Transverse colon (tissue), 4 donors: ENCODE measurements around the gene SLC26A8.
"Not testable (repeated sequence)": the region's sequence is repeated elsewhere in the genome, so short reads cannot be mapped to it uniquely, and the experiment has no call there.

ENCODE experiments used
- EP300 ChIP-seq: sonication (generic); formaldehyde crosslinking; IDR thresholded peaks from one replicate; pipeline ENCODE4 v1.6.1; 2017; ENCODE audit warnings: antibody characterized with exemption, low read depth
- POLR2AphosphoS5 ChIP-seq, 3 donors: sonication (generic); formaldehyde crosslinking; IDR thresholded peaks; one replicate each; pipeline ENCODE4 v1.6.1; 2016; ENCODE audit warnings: antibody characterized with exemption in 3 of 3
- TF ChIP-seq, protein P1 (sequence below), 5 experiments: fragments of 200-600 bp in 3 of 5; fragments of 450-650 bp in 2 of 5; sonication (generic) in 3 of 5; IDR thresholded peaks; 1 replicate in 2 of 5; 2 replicates in 3 of 5; pipeline ENCODE4 v1.5.1; 2016 to 2017; ENCODE audit warnings: antibody characterized with exemption in 5 of 5, inconsistent platforms in 3 of 5, mild to moderate bottlenecking in 2 of 5, moderate library complexity in 1 of 5

DNA sequence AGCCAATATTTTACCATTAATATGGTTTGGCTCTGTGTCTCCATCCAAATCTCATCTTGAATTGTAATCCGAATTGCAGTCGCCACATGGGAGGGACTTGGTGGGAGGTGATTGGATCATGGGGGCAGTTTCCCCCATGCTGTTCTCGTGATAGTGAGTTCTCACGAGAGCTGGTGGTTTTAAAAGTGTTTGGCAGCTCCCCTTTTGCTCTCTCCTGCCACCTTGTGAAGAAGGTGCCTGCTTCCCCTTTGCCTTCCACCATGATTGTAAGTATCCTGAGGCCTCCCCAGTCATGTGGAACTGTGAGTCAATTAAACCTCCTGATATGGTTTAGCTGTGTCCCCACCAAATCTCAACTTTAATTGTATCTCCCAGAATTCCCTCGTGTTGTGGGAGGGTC, 85.2 kb downstream of the SLC26A8 start:
- TF ChIP-seq, protein P1, sequence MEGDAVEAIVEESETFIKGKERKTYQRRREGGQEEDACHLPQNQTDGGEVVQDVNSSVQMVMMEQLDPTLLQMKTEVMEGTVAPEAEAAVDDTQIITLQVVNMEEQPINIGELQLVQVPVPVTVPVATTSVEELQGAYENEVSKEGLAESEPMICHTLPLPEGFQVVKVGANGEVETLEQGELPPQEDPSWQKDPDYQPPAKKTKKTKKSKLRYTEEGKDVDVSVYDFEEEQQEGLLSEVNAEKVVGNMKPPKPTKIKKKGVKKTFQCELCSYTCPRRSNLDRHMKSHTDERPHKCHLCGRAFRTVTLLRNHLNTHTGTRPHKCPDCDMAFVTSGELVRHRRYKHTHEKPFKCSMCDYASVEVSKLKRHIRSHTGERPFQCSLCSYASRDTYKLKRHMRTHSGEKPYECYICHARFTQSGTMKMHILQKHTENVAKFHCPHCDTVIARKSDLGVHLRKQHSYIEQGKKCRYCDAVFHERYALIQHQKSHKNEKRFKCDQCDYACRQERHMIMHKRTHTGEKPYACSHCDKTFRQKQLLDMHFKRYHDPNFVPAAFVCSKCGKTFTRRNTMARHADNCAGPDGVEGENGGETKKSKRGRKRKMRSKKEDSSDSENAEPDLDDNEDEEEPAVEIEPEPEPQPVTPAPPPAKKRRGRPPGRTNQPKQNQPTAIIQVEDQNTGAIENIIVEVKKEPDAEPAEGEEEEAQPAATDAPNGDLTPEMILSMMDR (IDR thresholded peaks at IDR 0.05) = not testable (repeated sequence)
- TF ChIP-seq EP300; POLR2AphosphoS5 (IDR thresholded peaks at IDR 0.05): not testable (repeated sequence)
